GM23338 (cell line): Measurements from ENCODE around the gene UQCR11. TPM values are rescaled to one million over a fixed set of nuclear protein-coding genes. Genes with fewer than 3 reads are reported as not detected.
A peak's percentile ranks its signal among the peaks of the same experiment; 100 is the strongest.

ENCODE experiments used
- ATAC-seq: fragments of 200-7000 bp; cut with Tn5 transposase; 3 replicates; pipeline ENCODE4 v1.9.1; 2020
- DNase-seq: peaks from one replicate; pipeline ENCODE4 v3.0.0-alpha.2; 2015; ENCODE audit warnings: low spot score
- H2AFZ ChIP-seq: fragments of 200-600 bp; sonication (generic); 2 replicates; pipeline ENCODE4 v1.8.0; 2016; ENCODE audit warnings: antibody characterized with exemption, mild to moderate bottlenecking, moderate library complexity
- H3F3A ChIP-seq: fragments of 200-600 bp; sonication (generic); replicated peaks from 2 replicates; pipeline ENCODE4 v1.8.0; 2017; ENCODE audit warnings: antibody characterized with exemption, mixed run types, low read depth
- H3K27ac ChIP-seq: fragments of 200-600 bp; sonication (generic); 2 replicates; pipeline ENCODE4 v1.6.1; 2016; ENCODE audit warnings: low read depth
- H3K27me3 ChIP-seq: fragments of 200-600 bp; sonication (generic); 2 replicates; pipeline ENCODE4 v1.8.0; 2016; ENCODE audit warnings: mild to moderate bottlenecking, mixed run types, moderate library complexity; ENCODE audit not compliant: insufficient read depth
- H3K36me3 ChIP-seq: fragments of 200-600 bp; sonication (generic); 2 replicates; pipeline ENCODE4 v1.8.0; 2016; ENCODE audit warnings: mild to moderate bottlenecking; ENCODE audit not compliant: insufficient read depth
- H3K4me1 ChIP-seq: fragments of 200-600 bp; sonication (generic); 2 replicates; pipeline ENCODE4 v1.8.0; 2016; ENCODE audit warnings: mild to moderate bottlenecking, moderate library complexity; ENCODE audit not compliant: insufficient read depth
- H3K4me2 ChIP-seq: fragments of 200-600 bp; sonication (generic); 2 replicates; pipeline ENCODE4 v1.7.1; 2017; ENCODE audit warnings: mixed run types
- H3K4me3 ChIP-seq: fragments of 200-600 bp; sonication (generic); 2 replicates; pipeline ENCODE4 v1.6.1; 2016; ENCODE audit warnings: mixed run types
- H3K79me2 ChIP-seq: fragments of 200-600 bp; sonication (generic); replicated peaks from 2 replicates; pipeline ENCODE4 v1.8.0; 2017; ENCODE audit warnings: mild to moderate bottlenecking; ENCODE audit not compliant: insufficient read depth
- H3K9me2 ChIP-seq: fragments of 200-600 bp; sonication (generic); 2 replicates; pipeline ENCODE4 v1.8.0; 2017; ENCODE audit not compliant: insufficient read depth
- H4K20me1 ChIP-seq: fragments of 200-600 bp; sonication (generic); replicated peaks from 2 replicates; pipeline ENCODE4 v1.8.0; 2017; ENCODE audit warnings: mild to moderate bottlenecking; ENCODE audit not compliant: insufficient read depth
- H3K27ac Mint-ChIP-seq: 2 replicates; pipeline ENCODE4 v1.8.0; 2020; ENCODE audit warnings: inconsistent platforms, mild to moderate bottlenecking, moderate library complexity, mixed read lengths
- H3K27me3 Mint-ChIP-seq: 3 replicates; pipeline ENCODE4 v1.8.0; 2022; ENCODE audit warnings: low read depth, mild to moderate bottlenecking, moderate library complexity, mixed read lengths, inconsistent platforms; ENCODE audit not compliant: insufficient read depth, poor library complexity
- H3K36me3 Mint-ChIP-seq: 3 replicates; pipeline ENCODE4 v1.8.0; 2021; ENCODE audit warnings: low read depth, mild to moderate bottlenecking, inconsistent platforms, moderate library complexity, mixed read lengths
- H3K4me1 Mint-ChIP-seq: 3 replicates; pipeline ENCODE4 v1.8.0; 2020; ENCODE audit warnings: mild to moderate bottlenecking, inconsistent platforms, mixed read lengths
- H3K4me3 Mint-ChIP-seq: 3 replicates; pipeline ENCODE4 v1.8.0; 2021; ENCODE audit warnings: moderate library complexity, mild to moderate bottlenecking, inconsistent platforms, mixed read lengths
- H3K9me3 Mint-ChIP-seq: 3 replicates; pipeline ENCODE4 v1.8.0; 2020; ENCODE audit warnings: moderate library complexity, mild to moderate bottlenecking, inconsistent platforms, mixed read lengths
- CREB1 ChIP-seq: fragments of 250-450 bp; sonication (Bioruptor Pico); IDR thresholded peaks from 2 replicates; pipeline ENCODE4 v1.5.0; 2020; ENCODE audit warnings: low read depth, mild to moderate bottlenecking, moderate library complexity
- CTCF ChIP-seq, 2 experiments: fragments of 200-600 bp in 1 of 2; sonication (generic) in 1 of 2; conservative IDR thresholded peaks; 2 replicates each; pipeline versions ENCODE4 v1.5.1 to v1.6.1; 2016 to 2017; ENCODE audit warnings: antibody characterized with exemption in 2 of 2, low read depth in 2 of 2, mild to moderate bottlenecking in 2 of 2, moderate library complexity in 1 of 2
- ETS1 ChIP-seq: IDR thresholded peaks from 2 replicates; pipeline ENCODE4 v1.6.1; 2016; ENCODE audit warnings: antibody characterized with exemption
- EZH2 ChIP-seq: fragments of 200-600 bp; sonication (generic); IDR thresholded peaks from one replicate; pipeline ENCODE4 v1.8.0; 2017; ENCODE audit warnings: antibody characterized with exemption, mild to moderate bottlenecking, low read depth; ENCODE audit not compliant: unreplicated experiment
- EZH2phosphoT487 ChIP-seq: fragments of 200-600 bp; sonication (generic); IDR thresholded peaks from one replicate; pipeline ENCODE4 v1.8.1; 2018; ENCODE audit warnings: antibody characterized with exemption; ENCODE audit not compliant: unreplicated experiment
- NANOG ChIP-seq: IDR thresholded peaks from 2 replicates; pipeline ENCODE4 v1.6.1; 2016; ENCODE audit warnings: antibody characterized with exemption, borderline replicate concordance
- POLR2AphosphoS5 ChIP-seq: IDR thresholded peaks from 2 replicates; pipeline ENCODE4 v1.6.1; 2016; ENCODE audit warnings: antibody characterized with exemption, low read depth
- REST ChIP-seq: IDR thresholded peaks from one replicate; pipeline ENCODE4 v1.6.1; 2018; ENCODE audit warnings: antibody characterized with exemption; ENCODE audit not compliant: unreplicated experiment
- STAT1 ChIP-seq: IDR thresholded peaks from one replicate; pipeline ENCODE4 v1.6.1; 2016; ENCODE audit warnings: antibody characterized with exemption; ENCODE audit not compliant: unreplicated experiment
- ZNF462 ChIP-seq: fragments of 250-450 bp; sonication (Bioruptor Pico); IDR thresholded peaks from 2 replicates; pipeline ENCODE4 v1.5.0; 2020; ENCODE audit warnings: mild to moderate bottlenecking, moderate library complexity
- polyA plus RNA-seq: library from polyadenylated mRNA; unstranded; fragments of >200 nt; fragmentation: Nextera tagmentation; extraction: Ambion mirVana; gene quantifications from 2 replicates; pipeline ENCODE4 v1.2.1, GENCODE V29; 2016
- total RNA-seq: library from RNA; depleted of rRNA; stranded (reverse); fragments of >200 nt; shearing (Covaris generic); gene quantifications from 2 replicates; pipeline ENCODE4 v1.2.3, GENCODE V29; 2014

Gene UQCR11
- total and polyA plus RNA-seq, 2 experiments from 2014 or later, result 46.4 to 413 TPM

- Histone ChIP-seq H3K27me3 (peaks cover 25% of the 10 kb centered on the region), H3K27ac (no peak overlapping the region), H3K4me2 (peak overlapping the region; percentile 12; the same call in 1 of the 2 replicates), H3K4me3 (no peak overlapping the region), H4K20me1 (peaks cover 12% of the 10 kb centered on the region; the same call in 1 of the 2 replicates), H3K36me3 (no peaks in the 10 kb centered on the region), H2AFZ (no peak overlapping the region), H3K4me1 (no peaks in the 10 kb centered on the region; the same call in 1 of the 2 replicates), H3K79me2 (peaks cover 17% of the 10 kb centered on the region), H3K9me2 (no peaks in the 10 kb centered on the region), H3F3A (no peaks in the 10 kb centered on the region; the same call in 1 of the 2 replicates)
- H3K4me1 Mint-ChIP-seq, result peaks cover 8% of the 10 kb centered on the region
- DNase-seq (no peak), ATAC-seq (no peak)
- TF ChIP-seq POLR2AphosphoS5, result no peak
- TF ChIP-seq ZNF462 (CRISPR knock-in tag), result no peak
- no peak for TF ChIP-seq CTCF (conservative IDR thresholded peaks at IDR 0.05; ENCODE audit: low read depth in 2 of 2)
- TF ChIP-seq EZH2, result no peak
- TF ChIP-seq CREB1 (CRISPR knock-in tag), result no peak
- TF ChIP-seq REST, result no peak
- TF ChIP-seq NANOG, result no peak
- no peak for TF ChIP-seq STAT1
- TF ChIP-seq EZH2phosphoT487, result no peak
- TF ChIP-seq ETS1, result no peak
- peak overlapping the region; percentile 52; the same call in 1 of the 3 replicates for H3K4me3 Mint-ChIP-seq
- peaks cover 8% of the 10 kb centered on the region for H3K36me3 Mint-ChIP-seq
- H3K9me3 Mint-ChIP-seq, result peaks cover 9% of the 10 kb centered on the region
- H3K27ac Mint-ChIP-seq, result no peak overlapping the region
- peaks cover 48% of the 10 kb centered on the region for H3K27me3 Mint-ChIP-seq
Observed at GRCh38 chr19:1569997-1570396, 35.3 kb downstream of the UQCR11 start.
